ENCODE results near the gene TRPV6. TPM values are rescaled to one million over a fixed set of nuclear protein-coding genes. Genes with fewer than 3 reads are reported as not detected.

The TRPV6 gene
- total and polyA plus RNA-seq, 4 donors, result 0.32 to 1.5 (median 0.36) TPM; not detected in 1

GRCh38 chr7:142898377-142899170 lies 13.0 kb upstream of the TRPV6 start:
- no peaks in the 10 kb centered on the region for H3K36me3 ChIP-seq (ENCODE audit: control insufficient read depth in 4 of 4, insufficient read depth in 3 of 4, low read depth in 1 of 4, low read length in 3 of 4)
- no peaks in the 10 kb centered on the region for H3K9me3 ChIP-seq (ENCODE audit: control insufficient read depth in 4 of 4, low read length in 3 of 4)
- H3K4me3 ChIP-seq (ENCODE audit: low read depth in 1 of 3, low read length in 3 of 3), result no peak overlapping the region
- 64% methylated on average over 3 of the region's 3 CpGs for WGBS
- H3K27ac ChIP-seq (ENCODE audit: low read depth in 1 of 2, low read length in 2 of 2), result no peak overlapping the region
- no peak for DNase-seq (ENCODE audit: low spot score)
- no peak overlapping the region for H3K9ac ChIP-seq (ENCODE audit: low read depth in 1 of 2, low read length in 2 of 2)
- no peak for TF ChIP-seq FOXA2 (IDR thresholded peaks at IDR 0.05)
- TF ChIP-seq EGR1 (IDR thresholded peaks at IDR 0.05; ENCODE audit: low read depth in 2 of 2), result no peak
- TF ChIP-seq ATF3 (IDR thresholded peaks at IDR 0.05), result no peak
- TF ChIP-seq HNF4A (conservative IDR thresholded peaks at IDR 0.05), result no peak
- TF ChIP-seq SP1 (IDR thresholded peaks at IDR 0.05), result no peak
- TF ChIP-seq NR2F2 (IDR thresholded peaks at IDR 0.05), result no peak
- no peak for TF ChIP-seq ZBTB33 (IDR thresholded peaks at IDR 0.05)
- TF ChIP-seq TAF1 (conservative IDR thresholded peaks at IDR 0.05), result no peak
- TF ChIP-seq GABPA (IDR thresholded peaks at IDR 0.05 in 1 of 2, conservative IDR thresholded peaks at IDR 0.05 in 1 of 2), result no peak
- no peak for TF ChIP-seq HNF4G (IDR thresholded peaks at IDR 0.05)
- TF ChIP-seq YY1 (IDR thresholded peaks at IDR 0.05), result no peak
- no peak for TF ChIP-seq JUND (IDR thresholded peaks at IDR 0.05)
- no peak for TF ChIP-seq FOXA1 (IDR thresholded peaks at IDR 0.05)
- TF ChIP-seq MAX (IDR thresholded peaks at IDR 0.05), result no peak
- no peak for TF ChIP-seq RAD21 (IDR thresholded peaks at IDR 0.05)
- peaks cover 0 to 8% (median 0%) of the 10 kb centered on the region in 4 donors for H3K27me3 ChIP-seq (ENCODE audit: control insufficient read depth in 4 of 4, insufficient read depth in 4 of 4, low read length in 3 of 4)
- no peaks in the 10 kb centered on the region for H3K4me1 ChIP-seq (ENCODE audit: control insufficient read depth in 4 of 4, insufficient read depth in 4 of 4, low read length in 3 of 4)

GRCh38 chr7:142897691-142898090 lies 12.1 kb upstream of the TRPV6 start:
- TF ChIP-seq SP1 (IDR thresholded peaks at IDR 0.05), result no peak
- TF ChIP-seq HNF4A (conservative IDR thresholded peaks at IDR 0.05), result no peak
- no peak for TF ChIP-seq FOXA1 (IDR thresholded peaks at IDR 0.05)
- TF ChIP-seq HNF4G (IDR thresholded peaks at IDR 0.05), result no peak
- TF ChIP-seq NR2F2 (IDR thresholded peaks at IDR 0.05), result no peak
- TF ChIP-seq ATF3 (IDR thresholded peaks at IDR 0.05), result no peak
- TF ChIP-seq RAD21 (IDR thresholded peaks at IDR 0.05), result no peak
- TF ChIP-seq MAX (IDR thresholded peaks at IDR 0.05), result no peak
- TF ChIP-seq GABPA (IDR thresholded peaks at IDR 0.05 in 1 of 2, conservative IDR thresholded peaks at IDR 0.05 in 1 of 2), result no peak
- TF ChIP-seq EGR1 (IDR thresholded peaks at IDR 0.05; ENCODE audit: low read depth in 2 of 2), result no peak
- no peak for TF ChIP-seq ZBTB33 (IDR thresholded peaks at IDR 0.05)
- no peak for TF ChIP-seq JUND (IDR thresholded peaks at IDR 0.05)
- TF ChIP-seq RXRA (IDR thresholded peaks at IDR 0.05), result no peak
- no peak for DNase-seq (ENCODE audit: low spot score)

More at GRCh38 chr7:142897691-142898090, 12.1 kb upstream of the TRPV6 start:
- Histone ChIP-seq H3K27me3 (ENCODE audit: control insufficient read depth in 4 of 4, insufficient read depth in 4 of 4, low read length in 3 of 4) (peaks cover 0 to 8% (median 0%) of the 10 kb centered on the region in 4 donors), H3K27ac (ENCODE audit: low read depth in 1 of 2, low read length in 2 of 2) (no peak overlapping the region), H3K9ac (ENCODE audit: low read depth in 1 of 2, low read length in 2 of 2) (no peak overlapping the region), H3K4me1 (ENCODE audit: control insufficient read depth in 4 of 4, insufficient read depth in 4 of 4, low read length in 3 of 4) (no peaks in the 10 kb centered on the region), H3K4me3 (ENCODE audit: low read depth in 1 of 3, low read length in 3 of 3) (no peak overlapping the region), H3K36me3 (ENCODE audit: control insufficient read depth in 4 of 4, insufficient read depth in 3 of 4, low read depth in 1 of 4, low read length in 3 of 4) (no peaks in the 10 kb centered on the region), H3K9me3 (ENCODE audit: control insufficient read depth in 4 of 4, low read length in 3 of 4) (no peaks in the 10 kb centered on the region)
- 92% methylated on average over 7 of the region's 7 CpGs for WGBS

All from liver (tissue), 9 donors.